ENCODE data around the gene TLL1.

GRCh38 chr4:165827018-165827417, 46.0 kb upstream of the TLL1 start:
- no peak for TF ChIP-seq CTCF (IDR thresholded peaks at IDR 0.05)
- TF ChIP-seq SMC3 (IDR thresholded peaks at IDR 0.05) = no peak
- TF ChIP-seq POLR2A (IDR thresholded peaks at IDR 0.05; ENCODE audit: low read length) = no peak
- no peak for TF ChIP-seq TP53 (CRISPR knock-in tag; IDR thresholded peaks at IDR 0.05)
- no peak for TF ChIP-seq CHD2 (IDR thresholded peaks at IDR 0.05; ENCODE audit: low read length, partially characterized antibody)
- no peak for TF ChIP-seq REST (IDR thresholded peaks at IDR 0.05)
- TF ChIP-seq EP300 (IDR thresholded peaks at IDR 0.05) = no peak
- TF ChIP-seq ELK1 (IDR thresholded peaks at IDR 0.05; ENCODE audit: low read depth, low read length) = no peak
- TF ChIP-seq CEBPB (IDR thresholded peaks at IDR 0.05) = no peak
- no peak for TF ChIP-seq RNF2 (IDR thresholded peaks at IDR 0.05; ENCODE audit: borderline replicate concordance, low read depth)
- TF ChIP-seq BHLHE40 (IDR thresholded peaks at IDR 0.05; ENCODE audit: low read depth, low read length) = no peak
- no peak for TF ChIP-seq PHF8 (IDR thresholded peaks at IDR 0.05; ENCODE audit: borderline replicate concordance, low read depth)
- no peak for TF ChIP-seq FOXS1 (CRISPR knock-in tag; IDR thresholded peaks at IDR 0.05)

All from A549 (cell line).